HepG2 (cell line): ENCODE data around the gene IFITM5. TPM values are rescaled to one million over a fixed set of nuclear protein-coding genes. Genes with fewer than 3 reads are reported as not detected.
A peak's percentile ranks its signal among the peaks of the same experiment; 100 is the strongest.

Experiments used
- AGO2 ChIP-seq: fragments of 200-400 bp; formaldehyde crosslinking; optimal IDR thresholded peaks from 2 replicates; pipeline ENCODE3; 2017; ENCODE audit warnings: mild to moderate bottlenecking, low read depth, low read length, moderate library complexity
- BRD4 ChIP-seq: sonication (generic); formaldehyde crosslinking; IDR thresholded peaks from 2 replicates; pipeline ENCODE4 v1.4.0; 2020; ENCODE audit warnings: missing genetic modification reagents
- CREM ChIP-seq, 2 experiments: sonication (generic) in 1 of 2; formaldehyde crosslinking in 1 of 2; IDR thresholded peaks; 2 replicates each; pipeline versions ENCODE4 v1.4.0 to v1.6.1; 2016 to 2020; ENCODE audit warnings: antibody characterized with exemption in 1 of 2, mild to moderate bottlenecking in 1 of 2, missing genetic modification reagents in 1 of 2
- KDM2A ChIP-seq: sonication (generic); formaldehyde crosslinking; IDR thresholded peaks from 2 replicates; pipeline ENCODE4 v1.4.0; 2020; ENCODE audit warnings: low read depth, missing genetic modification reagents, borderline replicate concordance
- KDM6A ChIP-seq: IDR thresholded peaks from 2 replicates; pipeline ENCODE4 v1.6.1; 2016; ENCODE audit warnings: low read depth
- NPAS2 ChIP-seq: sonication (generic); formaldehyde crosslinking; IDR thresholded peaks from 2 replicates; pipeline ENCODE4 v1.8.0; 2022; ENCODE audit warnings: mild to moderate bottlenecking, missing genetic modification reagents, borderline replicate concordance
- POLR2G ChIP-seq: fragments of 200-400 bp; formaldehyde crosslinking; IDR thresholded peaks from 2 replicates; pipeline ENCODE4 v1.6.1; 2018; ENCODE audit warnings: mild to moderate bottlenecking, low read depth, low read length, moderate library complexity
- RNF219 ChIP-seq: sonication (generic); formaldehyde crosslinking; IDR thresholded peaks from 2 replicates; pipeline ENCODE4 v1.5.0; 2020; ENCODE audit warnings: mild to moderate bottlenecking, missing genetic modification reagents
- SIN3B ChIP-seq: fragments of 150-350 bp; IDR thresholded peaks from 2 replicates; pipeline ENCODE4 v1.6.1; 2014; ENCODE audit warnings: low read length
- THYN1 ChIP-seq: sonication (generic); formaldehyde crosslinking; IDR thresholded peaks from 2 replicates; pipeline ENCODE4 v1.8.1; 2023; ENCODE audit warnings: low read depth, mild to moderate bottlenecking, moderate library complexity, missing genetic modification reagents, borderline replicate concordance
- ZFAT ChIP-seq: sonication (generic); formaldehyde crosslinking; conservative IDR thresholded peaks from 2 replicates; pipeline ENCODE4 v1.8.1; 2023; ENCODE audit warnings: missing genetic modification reagents, inconsistent platforms
- ZNF264 ChIP-seq: sonication (generic); formaldehyde crosslinking; IDR thresholded peaks from 2 replicates; pipeline ENCODE4 v1.4.0; 2020; ENCODE audit warnings: missing genetic modification reagents
- ZNF720 ChIP-seq: sonication (generic); formaldehyde crosslinking; IDR thresholded peaks from 2 replicates; pipeline ENCODE4 v1.4.0; 2020; ENCODE audit warnings: missing genetic modification reagents
- polyA plus RNA-seq, 8 experiments: library from polyadenylated mRNA; depleted of rRNA in 3 of 8; stranded (reverse) in 7 of 8; unstranded in 1 of 8; fragments of >200 nt; fragmentation: Illumina TruSeq in 4 of 8; extraction: Trizol in 4 of 8; gene quantifications; 2 replicates each; pipeline versions ENCODE4 v1.2.1 to v1.2.3, GENCODE V29; 2011 to 2016; ENCODE audit warnings: low read depth in 4 of 8, missing spikeins in 1 of 8, mixed read lengths in 1 of 8; ENCODE audit not compliant: insufficient read depth in 1 of 8
- total RNA-seq, 5 experiments: library from RNA; depleted of rRNA; stranded (reverse); fragments of >200 nt; fragmentation: Illumina TruSeq; extraction: Trizol; gene quantifications; 2 replicates each; pipeline ENCODE4 v1.2.3, GENCODE V29; 2016; ENCODE audit warnings: low read depth in 1 of 5
- TF ChIP-seq, protein P1 (sequence below): fragments of 450-650 bp; IDR thresholded peaks from 2 replicates; pipeline ENCODE4 v1.6.1; 2016
- TF ChIP-seq, protein P2 (sequence below): sonication (generic); formaldehyde crosslinking; IDR thresholded peaks from 2 replicates; pipeline ENCODE4 v1.5.1; 2020; ENCODE audit warnings: mild to moderate bottlenecking, missing genetic modification reagents, moderate library complexity
- TF ChIP-seq, protein P3 (sequence below): sonication (generic); formaldehyde crosslinking; IDR thresholded peaks from 2 replicates; pipeline ENCODE4 v1.8.1; 2022; ENCODE audit warnings: low read depth, mild to moderate bottlenecking, missing genetic modification reagents
- TF ChIP-seq, protein P4 (sequence below): sonication (generic); formaldehyde crosslinking; IDR thresholded peaks from 2 replicates; pipeline ENCODE4 v1.4.0; 2020; ENCODE audit warnings: mild to moderate bottlenecking, low read depth, missing genetic modification reagents

Gene IFITM5
- total and polyA plus RNA-seq, 2 of the 13 experiments (the other 11 are each of a cell fraction or from before 2014, with no cell fraction given), result not detected

DNA sequence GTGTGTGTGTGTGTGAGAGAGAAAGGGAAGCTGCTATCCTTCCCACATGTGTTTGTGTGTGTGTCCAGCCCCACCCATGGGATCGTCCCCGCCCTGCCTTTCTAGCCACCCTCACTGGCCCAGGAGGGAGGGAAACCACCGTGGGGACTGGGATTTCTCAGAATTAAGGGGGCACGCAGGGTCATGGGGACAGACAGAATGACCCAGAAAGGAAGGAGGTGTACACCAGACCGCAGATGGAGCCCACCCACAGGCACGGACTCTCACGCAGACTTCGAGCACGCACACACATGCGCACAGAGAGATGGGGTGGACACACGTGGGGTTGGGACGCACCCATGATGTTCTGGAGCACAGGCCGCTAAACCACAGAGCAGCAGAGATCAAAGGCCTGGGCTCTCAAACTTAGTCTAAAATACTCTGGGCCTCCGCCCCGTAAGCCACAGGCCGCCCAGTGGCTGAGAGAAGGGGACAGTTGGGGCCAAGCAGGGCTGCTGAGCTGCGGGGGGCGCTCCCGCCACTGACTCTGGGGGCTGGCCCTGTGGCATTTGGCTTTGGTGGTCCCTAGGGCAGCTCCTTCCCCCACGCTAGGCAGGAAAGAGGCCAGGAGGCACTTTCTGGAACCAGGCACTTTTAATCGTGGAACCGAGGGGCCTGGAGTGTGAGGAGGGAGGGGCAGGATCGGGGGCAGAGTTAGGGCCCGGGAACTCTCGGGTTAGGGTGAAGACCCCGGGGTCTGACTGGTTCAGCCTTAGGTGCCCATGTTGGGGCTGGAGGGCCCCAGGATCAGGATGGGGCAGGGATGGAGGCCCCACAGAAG is 1.5 kb downstream of the IFITM5 start (continued):
- TF ChIP-seq CREM (IDR thresholded peaks at IDR 0.05), result no peak
- no peak for TF ChIP-seq CREM (CRISPR knock-in tag; IDR thresholded peaks at IDR 0.05)
- no peak for TF ChIP-seq ZFAT (CRISPR knock-in tag)
- TF ChIP-seq, protein P1, sequence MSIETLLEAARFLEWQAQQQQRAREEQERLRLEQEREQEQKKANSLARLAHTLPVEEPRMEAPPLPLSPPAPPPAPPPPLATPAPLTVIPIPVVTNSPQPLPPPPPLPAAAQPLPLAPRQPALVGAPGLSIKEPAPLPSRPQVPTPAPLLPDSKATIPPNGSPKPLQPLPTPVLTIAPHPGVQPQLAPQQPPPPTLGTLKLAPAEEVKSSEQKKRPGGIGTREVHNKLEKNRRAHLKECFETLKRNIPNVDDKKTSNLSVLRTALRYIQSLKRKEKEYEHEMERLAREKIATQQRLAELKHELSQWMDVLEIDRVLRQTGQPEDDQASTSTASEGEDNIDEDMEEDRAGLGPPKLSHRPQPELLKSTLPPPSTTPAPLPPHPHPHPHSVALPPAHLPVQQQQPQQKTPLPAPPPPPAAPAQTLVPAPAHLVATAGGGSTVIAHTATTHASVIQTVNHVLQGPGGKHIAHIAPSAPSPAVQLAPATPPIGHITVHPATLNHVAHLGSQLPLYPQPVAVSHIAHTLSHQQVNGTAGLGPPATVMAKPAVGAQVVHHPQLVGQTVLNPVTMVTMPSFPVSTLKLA, result peak; percentile 55
- TF ChIP-seq KDM2A, result peak; percentile 40
- no peak for TF ChIP-seq BRD4 (CRISPR knock-in tag)
- TF ChIP-seq POLR2G, result peak; percentile 29
- no peak for TF ChIP-seq ZNF720
- TF ChIP-seq NPAS2 (CRISPR knock-in tag), result no peak
- TF ChIP-seq, protein P2, sequence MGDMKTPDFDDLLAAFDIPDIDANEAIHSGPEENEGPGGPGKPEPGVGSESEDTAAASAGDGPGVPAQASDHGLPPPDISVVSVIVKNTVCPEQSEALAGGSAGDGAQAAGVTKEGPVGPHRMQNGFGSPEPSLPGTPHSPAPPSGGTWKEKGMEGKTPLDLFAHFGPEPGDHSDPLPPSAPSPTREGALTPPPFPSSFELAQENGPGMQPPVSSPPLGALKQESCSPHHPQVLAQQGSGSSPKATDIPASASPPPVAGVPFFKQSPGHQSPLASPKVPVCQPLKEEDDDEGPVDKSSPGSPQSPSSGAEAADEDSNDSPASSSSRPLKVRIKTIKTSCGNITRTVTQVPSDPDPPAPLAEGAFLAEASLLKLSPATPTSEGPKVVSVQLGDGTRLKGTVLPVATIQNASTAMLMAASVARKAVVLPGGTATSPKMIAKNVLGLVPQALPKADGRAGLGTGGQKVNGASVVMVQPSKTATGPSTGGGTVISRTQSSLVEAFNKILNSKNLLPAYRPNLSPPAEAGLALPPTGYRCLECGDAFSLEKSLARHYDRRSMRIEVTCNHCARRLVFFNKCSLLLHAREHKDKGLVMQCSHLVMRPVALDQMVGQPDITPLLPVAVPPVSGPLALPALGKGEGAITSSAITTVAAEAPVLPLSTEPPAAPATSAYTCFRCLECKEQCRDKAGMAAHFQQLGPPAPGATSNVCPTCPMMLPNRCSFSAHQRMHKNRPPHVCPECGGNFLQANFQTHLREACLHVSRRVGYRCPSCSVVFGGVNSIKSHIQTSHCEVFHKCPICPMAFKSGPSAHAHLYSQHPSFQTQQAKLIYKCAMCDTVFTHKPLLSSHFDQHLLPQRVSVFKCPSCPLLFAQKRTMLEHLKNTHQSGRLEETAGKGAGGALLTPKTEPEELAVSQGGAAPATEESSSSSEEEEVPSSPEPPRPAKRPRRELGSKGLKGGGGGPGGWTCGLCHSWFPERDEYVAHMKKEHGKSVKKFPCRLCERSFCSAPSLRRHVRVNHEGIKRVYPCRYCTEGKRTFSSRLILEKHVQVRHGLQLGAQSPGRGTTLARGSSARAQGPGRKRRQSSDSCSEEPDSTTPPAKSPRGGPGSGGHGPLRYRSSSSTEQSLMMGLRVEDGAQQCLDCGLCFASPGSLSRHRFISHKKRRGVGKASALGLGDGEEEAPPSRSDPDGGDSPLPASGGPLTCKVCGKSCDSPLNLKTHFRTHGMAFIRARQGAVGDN, result peak; percentile 31; the same call in 1 of the 2 replicates
- TF ChIP-seq, protein P3, sequence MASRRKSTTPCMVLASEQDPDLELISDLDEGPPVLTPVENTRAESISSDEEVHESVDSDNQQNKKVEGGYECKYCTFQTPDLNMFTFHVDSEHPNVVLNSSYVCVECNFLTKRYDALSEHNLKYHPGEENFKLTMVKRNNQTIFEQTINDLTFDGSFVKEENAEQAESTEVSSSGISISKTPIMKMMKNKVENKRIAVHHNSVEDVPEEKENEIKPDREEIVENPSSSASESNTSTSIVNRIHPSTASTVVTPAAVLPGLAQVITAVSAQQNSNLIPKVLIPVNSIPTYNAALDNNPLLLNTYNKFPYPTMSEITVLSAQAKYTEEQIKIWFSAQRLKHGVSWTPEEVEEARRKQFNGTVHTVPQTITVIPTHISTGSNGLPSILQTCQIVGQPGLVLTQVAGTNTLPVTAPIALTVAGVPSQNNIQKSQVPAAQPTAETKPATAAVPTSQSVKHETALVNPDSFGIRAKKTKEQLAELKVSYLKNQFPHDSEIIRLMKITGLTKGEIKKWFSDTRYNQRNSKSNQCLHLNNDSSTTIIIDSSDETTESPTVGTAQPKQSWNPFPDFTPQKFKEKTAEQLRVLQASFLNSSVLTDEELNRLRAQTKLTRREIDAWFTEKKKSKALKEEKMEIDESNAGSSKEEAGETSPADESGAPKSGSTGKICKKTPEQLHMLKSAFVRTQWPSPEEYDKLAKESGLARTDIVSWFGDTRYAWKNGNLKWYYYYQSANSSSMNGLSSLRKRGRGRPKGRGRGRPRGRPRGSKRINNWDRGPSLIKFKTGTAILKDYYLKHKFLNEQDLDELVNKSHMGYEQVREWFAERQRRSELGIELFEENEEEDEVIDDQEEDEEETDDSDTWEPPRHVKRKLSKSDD (CRISPR knock-in tag), result no peak
- TF ChIP-seq ZNF264, result no peak
- TF ChIP-seq, protein P4, sequence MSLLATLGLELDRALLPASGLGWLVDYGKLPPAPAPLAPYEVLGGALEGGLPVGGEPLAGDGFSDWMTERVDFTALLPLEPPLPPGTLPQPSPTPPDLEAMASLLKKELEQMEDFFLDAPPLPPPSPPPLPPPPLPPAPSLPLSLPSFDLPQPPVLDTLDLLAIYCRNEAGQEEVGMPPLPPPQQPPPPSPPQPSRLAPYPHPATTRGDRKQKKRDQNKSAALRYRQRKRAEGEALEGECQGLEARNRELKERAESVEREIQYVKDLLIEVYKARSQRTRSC (CRISPR knock-in tag), result no peak
- TF ChIP-seq THYN1 (CRISPR knock-in tag), result no peak
- no peak for TF ChIP-seq RNF219 (CRISPR knock-in tag)
- TF ChIP-seq AGO2, result peak; percentile 58
- no peak for TF ChIP-seq SIN3B
- TF ChIP-seq KDM6A (CRISPR knock-in tag), result no peak
